Activated CD8-positive, alpha-beta memory T cell treated with anti-CD3 and anti-CD28 coated beads for 1 hour (primary cell): ENCODE results near the gene ACE.

Experiments used
- DNase-seq, 2 donors: peaks; one replicate each; pipeline ENCODE4 v3.0.0-alpha.2; 2020; ENCODE audit warnings: low read depth in 1 of 2; ENCODE audit errors: extremely low read depth in 1 of 2

ACE gene

DNA sequence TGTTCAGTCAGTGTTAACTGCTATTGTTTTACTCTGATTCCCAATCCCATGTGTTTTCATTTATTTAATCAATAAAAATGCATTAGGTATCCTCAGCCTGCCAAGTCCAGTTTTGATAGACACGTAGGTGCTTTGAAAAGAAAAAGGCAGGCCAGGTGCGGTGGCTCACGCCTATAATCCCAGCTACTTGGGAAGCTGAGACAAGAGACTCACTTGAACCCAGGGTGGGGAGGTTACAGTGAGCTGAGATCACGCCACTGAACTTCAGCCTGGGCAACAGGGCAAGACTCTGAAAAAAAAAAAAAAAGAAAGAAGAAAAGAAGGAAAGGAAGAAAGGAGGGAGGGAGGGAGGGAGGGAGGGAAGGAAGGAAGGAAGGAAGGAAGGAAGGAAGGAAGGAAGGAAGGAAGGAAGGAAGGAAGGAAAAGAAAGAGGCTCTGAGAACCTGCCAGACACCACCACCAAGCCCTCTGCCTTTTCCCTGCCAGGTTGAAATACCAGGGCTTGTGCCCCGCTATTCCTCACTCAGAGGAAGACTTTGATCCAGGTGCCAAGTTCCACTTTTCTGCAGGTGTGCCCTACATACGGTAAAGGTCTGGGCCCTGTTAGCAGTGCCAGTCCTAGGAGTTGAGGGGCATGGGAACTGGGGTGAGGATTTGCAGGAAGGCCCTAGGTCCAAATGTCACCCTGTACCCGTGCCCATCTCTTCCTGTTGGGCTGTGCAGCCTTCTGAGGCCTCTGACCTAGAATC is 36.2 kb downstream of the ACE start:
- no peak for DNase-seq

DNA sequence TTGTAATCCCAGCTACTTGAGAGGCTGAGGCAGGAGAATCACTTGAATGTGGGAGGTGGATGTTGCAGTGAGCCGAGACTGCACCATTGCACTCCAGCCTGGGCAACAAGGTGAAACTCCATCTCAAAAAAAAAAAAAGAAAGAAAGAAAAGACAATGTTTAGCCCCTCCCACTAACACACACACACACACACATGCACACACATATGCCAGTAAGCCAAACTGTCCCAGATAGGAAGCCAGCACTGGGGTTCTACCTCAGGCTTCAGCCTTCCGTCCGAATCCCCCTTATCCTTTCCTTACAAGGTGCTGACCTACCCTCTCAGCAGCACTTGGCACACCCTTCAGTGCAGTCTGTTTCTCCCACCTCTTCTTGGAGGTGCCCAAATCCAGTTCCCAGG is 37.6 kb downstream of the ACE start:
- no peak for DNase-seq

GRCh38 chr17:63514974-63515373 is 38.1 kb downstream of the ACE start:
- no peak for DNase-seq

- DNase-seq = no peak
Measured at GRCh38 chr17:63515426-63515825, 38.6 kb downstream of the ACE start.

DNA sequence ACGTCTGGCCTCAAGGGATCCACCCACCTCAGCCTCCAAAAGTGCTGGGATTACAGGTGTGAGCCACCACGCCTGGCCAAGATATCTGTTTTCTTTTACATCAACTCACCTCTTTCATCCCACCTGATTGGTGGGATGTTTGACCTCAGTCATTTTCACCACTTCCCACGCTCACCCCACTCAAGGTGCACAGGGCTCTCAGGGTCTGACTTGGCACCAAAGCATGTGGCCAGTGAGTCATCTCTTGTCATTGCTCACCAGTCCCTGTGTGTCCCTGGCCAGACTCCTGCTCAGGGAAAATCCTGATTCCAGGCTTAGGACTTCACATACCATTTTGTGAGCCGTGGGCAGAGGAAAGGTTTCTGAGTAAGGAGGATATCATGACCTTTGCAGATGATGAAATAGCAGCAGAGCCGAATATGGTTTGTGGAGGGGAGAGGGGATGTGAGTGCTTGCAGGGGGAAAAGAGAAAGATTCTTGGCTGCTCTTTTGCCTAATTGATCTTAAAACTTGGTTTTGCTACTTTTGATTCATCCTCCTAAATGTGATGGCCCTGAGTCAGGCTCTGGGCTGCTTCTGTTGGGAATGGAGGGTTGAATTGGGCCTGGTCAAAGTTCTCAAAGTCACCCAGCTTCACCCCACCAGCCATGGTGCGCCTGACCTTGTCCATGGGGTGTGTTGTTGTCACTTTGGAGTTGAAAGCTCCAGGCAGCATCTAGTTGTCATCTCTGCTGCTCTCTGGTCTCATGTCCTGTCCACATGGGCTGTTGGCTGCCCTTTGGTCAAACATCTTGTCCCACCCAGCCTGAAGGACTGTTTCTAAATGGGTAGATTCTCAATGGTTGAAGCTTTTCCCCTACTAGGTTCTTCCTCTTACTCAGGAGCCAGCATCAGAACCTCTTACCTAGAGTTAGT is 40.3 kb downstream of the ACE start:
- DNase-seq = no peak

DNA sequence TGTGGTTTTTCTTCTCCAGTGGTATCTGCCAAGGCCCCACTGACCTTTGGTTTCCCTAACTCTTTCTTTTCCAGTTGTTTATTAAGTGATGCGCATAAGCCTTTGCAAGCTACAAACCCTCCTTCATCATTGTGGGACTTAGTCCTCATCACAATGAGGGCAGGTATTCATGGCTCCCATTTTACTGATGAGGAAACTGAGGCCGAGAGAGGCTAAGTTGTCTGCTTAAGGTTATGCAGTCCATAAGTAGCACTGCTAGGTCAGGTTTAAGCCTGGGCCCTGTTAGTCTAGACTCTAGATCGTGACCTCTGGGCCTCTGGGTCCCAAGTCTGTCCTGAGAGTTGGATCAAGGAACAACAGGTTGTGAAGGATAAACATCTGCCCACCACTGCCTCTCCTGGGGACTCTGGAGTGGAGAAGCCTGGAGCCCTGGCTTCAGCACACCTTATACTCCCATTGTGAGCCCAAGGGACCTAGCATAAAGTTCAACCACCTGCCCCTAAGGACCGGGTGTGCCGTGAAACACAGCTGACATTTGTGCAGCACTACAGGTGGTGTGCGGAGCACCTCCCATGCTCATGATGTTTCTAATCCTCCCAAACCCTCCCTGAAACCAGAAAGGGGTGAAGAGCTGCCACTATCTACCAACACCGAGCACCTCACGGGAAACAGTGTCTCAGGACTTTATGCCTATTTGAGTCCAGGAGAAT is 41.1 kb downstream of the ACE start:
- DNase-seq = no peak

- DNase-seq = no peak
Measured at GRCh38 chr17:63519116-63519881, 42.4 kb downstream of the ACE start.

DNA sequence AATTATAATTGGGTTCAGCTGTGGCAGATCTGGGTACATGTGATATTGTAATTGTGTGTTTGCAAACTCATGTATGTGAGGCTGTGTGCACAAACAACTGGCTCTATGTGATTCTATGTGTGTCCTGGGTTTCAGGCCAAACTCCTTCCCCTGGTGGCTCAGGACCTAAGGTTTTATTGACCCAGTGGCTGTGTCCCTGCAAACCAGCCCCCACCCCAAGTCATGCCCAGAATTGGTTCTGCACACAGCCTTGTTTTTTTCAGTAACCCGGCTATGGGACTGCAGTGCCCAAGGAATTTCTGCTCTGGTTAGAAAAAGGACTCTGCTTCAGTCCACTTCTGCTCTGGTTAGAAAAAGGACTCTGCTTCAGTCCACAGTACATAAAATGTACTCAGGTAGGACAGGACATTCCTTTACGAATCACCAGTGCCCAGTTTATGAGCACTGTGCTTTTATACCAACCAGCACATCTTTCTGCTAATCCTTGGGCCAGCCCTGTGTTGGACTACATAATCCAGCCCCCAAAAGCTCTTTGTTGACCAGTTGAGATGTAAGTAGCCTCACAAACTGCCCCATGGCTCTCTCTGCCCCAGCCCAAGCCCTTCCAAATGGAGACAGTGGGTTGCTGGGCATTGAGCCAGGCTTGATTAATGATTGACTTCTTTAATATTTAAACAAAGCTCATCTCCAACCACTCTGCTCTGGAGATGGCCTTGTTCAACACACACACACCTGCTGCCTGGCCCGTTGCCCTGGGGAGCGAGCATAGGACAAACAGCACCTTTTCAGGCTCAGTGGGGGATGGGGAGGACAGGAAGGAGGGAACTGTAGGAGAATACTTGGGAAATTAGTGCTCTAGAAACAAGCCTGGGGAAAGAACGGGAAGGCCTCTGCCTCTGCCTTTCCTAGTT is 43.4 kb downstream of the ACE start:
- DNase-seq = no peak

DNA sequence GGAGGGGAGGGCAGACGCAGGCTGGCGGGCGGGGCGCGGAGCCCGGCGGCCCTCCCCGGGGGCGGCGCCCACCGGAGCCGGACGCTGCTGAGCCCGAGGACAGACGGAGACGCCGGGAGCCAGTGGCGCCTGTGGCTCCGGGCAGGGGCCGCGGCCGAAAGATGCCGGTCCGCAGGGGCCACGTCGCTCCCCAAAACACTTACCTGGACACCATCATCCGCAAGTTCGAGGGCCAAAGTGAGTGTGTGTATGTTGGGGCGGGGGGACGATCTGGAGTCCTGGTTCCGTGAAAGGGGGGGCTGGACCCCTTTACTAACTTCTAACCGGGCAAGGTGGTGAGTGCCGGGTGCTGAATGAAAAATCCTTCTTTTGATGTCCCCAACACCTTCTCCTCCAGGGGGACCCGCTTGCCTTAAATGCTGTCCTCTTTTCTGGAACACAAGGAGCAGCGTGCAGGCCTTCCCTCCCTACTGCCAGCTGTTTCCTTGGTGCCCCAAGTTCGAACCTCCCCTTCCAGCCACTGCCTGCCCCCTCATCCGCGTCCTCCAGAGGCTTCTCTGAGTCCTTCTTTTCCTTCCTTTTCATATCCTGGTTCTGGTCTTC is 46.5 kb downstream of the ACE start, which contains the start of gene KCNH6:
Gene KCNH6, plus strand, starts transcription at position 106 of the 603 bp plus-strand sequence. Its CDS starts 56 bp downstream, at position 162.
- DNase-seq = no peak

DNA sequence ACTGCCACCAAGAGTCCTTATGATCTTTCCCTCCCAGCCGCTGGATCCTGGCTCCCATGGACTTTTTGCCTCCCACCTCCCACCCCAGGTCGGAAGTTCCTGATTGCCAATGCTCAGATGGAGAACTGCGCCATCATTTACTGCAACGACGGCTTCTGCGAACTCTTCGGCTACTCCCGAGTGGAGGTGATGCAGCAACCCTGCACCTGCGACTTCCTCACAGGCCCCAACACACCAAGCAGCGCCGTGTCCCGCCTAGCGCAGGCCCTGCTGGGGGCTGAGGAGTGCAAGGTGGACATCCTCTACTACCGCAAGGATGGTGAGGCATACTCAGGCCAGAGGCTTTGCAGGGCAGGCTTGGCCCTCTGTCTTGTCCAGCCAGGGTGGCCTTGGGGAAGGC is 47.2 kb downstream of the ACE start:
- DNase-seq = no peak

DNA sequence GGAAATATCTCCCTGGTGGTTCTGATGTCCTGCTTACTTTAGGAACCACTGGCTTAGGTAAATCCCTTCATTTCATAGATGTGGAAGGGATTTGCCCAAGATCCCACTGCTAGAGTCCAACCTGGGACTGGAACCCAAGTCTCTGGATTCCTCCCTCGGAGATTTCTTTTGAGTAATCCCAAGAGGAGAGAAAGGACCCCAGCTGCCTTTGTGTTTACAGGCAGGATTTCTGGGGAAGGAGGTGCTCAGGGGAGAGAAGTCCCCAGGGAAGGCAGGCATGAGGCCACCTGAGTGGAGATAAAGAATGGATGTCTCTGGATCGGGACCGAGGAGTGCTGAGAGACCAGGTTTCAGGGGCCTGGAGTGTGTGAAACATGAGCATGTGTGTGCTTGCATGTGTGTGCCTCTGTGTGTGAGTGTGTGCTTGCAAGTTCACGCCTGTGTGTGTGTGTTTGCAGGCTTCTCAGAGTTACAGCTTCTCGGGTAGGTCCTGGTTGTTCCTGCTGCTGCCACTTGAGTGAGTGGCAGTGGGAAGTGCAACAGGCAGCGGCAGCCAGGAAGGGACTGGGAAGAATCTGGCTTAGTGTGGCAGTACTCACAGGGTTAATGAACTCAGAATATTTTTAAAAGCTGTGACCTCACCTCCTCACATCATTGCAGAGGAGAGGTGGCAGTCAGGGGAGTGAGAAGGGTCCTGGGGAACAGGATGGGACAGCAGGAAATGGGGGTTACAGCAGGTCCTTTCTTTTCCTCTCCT is 48.5 kb downstream of the ACE start:
- no peak for DNase-seq

GRCh38 chr17:63526861-63527260 is 50.0 kb downstream of the ACE start:
- no peak for DNase-seq

GRCh38 chr17:63528183-63528582 is 51.3 kb downstream of the ACE start:
- DNase-seq = no peak

DNA sequence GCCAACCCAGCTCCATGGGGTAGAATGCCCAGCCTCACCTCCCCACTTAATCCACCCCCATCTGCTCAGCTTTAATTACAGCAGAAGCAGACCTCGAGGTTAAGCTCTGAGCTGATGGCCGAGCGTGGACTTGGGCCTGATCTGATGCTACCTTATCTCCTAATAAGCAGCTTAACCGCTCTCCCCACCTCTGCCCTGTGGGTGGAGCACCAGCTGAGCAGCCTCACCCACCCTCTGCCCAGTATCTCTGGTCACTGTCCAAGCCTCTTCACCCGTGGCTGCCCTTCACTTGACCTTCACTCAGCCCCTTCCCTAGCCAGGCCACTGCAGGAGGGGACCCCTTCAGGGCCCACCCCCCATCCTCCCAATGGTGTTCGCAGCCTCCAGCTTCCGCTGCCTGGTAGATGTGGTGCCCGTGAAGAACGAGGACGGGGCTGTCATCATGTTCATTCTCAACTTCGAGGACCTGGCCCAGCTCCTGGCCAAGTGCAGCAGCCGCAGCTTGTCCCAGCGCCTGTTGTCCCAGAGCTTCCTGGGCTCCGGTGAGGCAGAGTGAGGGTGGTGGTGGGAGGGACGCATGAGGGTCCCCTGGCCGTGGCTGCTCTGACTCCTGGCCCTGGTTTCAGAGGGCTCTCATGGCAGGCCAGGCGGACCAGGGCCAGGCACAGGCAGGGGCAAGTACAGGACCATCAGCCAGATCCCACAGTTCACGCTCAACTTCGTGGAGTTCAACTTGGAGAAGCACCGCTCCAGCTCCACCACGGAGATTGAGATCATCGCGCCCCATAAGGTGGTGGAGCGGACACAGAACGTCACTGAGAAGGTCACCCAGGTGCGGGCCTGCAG is 53.1 kb downstream of the ACE start:
- no peak for DNase-seq

GRCh38 chr17:63530557-63531021 is 53.7 kb downstream of the ACE start:
- no peak for DNase-seq

DNA sequence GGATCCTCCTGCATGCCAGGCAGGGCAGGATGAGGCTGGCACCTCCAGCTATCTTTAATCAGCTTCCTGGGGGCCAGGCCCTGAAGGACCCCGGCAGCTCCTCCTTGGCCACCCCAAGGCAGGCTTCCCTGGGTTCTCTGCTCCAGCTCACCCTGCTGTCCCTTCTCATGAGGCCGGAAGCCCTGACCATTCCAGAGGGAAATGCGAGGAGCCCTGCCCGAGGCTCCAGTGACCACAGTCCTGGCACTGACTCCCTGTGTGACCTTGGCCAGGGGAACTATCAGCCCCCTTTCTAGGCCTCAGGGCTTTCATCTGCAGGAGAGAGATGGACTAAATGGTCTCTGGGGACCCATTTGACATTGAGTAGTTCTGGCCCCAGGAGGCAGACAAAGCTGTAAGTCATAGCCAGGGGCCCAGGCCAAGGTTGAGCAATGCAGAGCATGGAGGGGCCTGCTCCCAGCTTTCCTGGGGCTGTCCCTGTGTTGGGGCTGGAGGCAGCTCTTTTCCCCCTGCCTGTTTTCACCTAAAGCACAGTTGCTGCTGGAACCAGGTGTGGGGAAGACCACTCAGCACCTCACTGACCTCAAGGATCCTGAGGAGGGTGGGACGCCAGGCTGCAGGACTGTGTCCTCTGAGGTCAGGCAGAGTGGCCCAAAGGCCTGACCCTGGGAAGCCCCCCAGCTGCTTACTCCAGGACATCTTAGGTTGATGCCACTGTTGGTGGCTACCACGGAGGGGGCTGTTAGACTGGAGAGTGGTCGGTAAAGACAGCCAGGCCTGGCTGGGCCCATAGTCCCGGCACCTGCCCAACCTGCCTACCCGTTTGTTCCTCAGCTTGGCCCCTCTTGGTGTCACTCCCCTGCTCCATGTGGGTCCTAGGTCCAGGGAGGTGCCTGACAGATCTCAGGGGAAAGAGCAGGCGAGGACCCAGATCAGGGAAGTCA is 54.4 kb downstream of the ACE start:
- DNase-seq = no peak
